H1 (cell line): ENCODE measurements around the gene SGK2. TPM values are rescaled to one million over a fixed set of nuclear protein-coding genes. Genes with fewer than 3 reads are reported as not detected.

Source experiments
- CTCF ChIA-PET: fragments of 300-600 bp; sonication (Branson Sonifier 250); formaldehyde crosslinking; loops from one replicate; lab custom pipeline; 2021; ENCODE audit not compliant: partially characterized antibody; lab: Charles Lee
- POLR2A ChIA-PET: fragments of 300-600 bp; sonication (Branson Sonifier 250); formaldehyde crosslinking; loops from one replicate; lab custom pipeline; 2021; ENCODE audit warnings: inconsistent platforms; ENCODE audit not compliant: partially characterized antibody; lab: Charles Lee
- DNase-seq, 2 experiments: peaks; one replicate each; pipeline versions ENCODE4 v3.0.0 to v3.0.0-alpha.2; 2010 to 2022; ENCODE audit warnings: low spot score in 2 of 2, low read depth in 1 of 2, mixed read lengths in 1 of 2
- FAIRE-seq: peaks from 2 replicates; lab custom pipeline; 2011; peaks lifted over from hg19 to GRCh38; lab: Jason Lieb, UNC
- H2AFZ ChIP-seq: 2 replicates; pipeline ENCODE4 v1.8.1; 2012; ENCODE audit warnings: low read length, inconsistent platforms
- H2AK5ac ChIP-seq: 2 replicates; pipeline ENCODE4 v1.6.1; 2013; ENCODE audit warnings: low read depth, low read length
- H2BK120ac ChIP-seq: replicated peaks from 2 replicates; pipeline ENCODE3; 2013; ENCODE audit warnings: low read depth, low read length, inconsistent platforms
- H2BK12ac ChIP-seq: 2 replicates; pipeline ENCODE4 v1.6.1; 2013; ENCODE audit warnings: low read depth, low read length
- H2BK15ac ChIP-seq: 2 replicates; pipeline ENCODE4 v1.6.1; 2013; ENCODE audit warnings: low read length
- H2BK20ac ChIP-seq: 2 replicates; pipeline ENCODE4 v1.6.1; 2013; ENCODE audit warnings: low read length
- H2BK5ac ChIP-seq: 2 replicates; pipeline ENCODE4 v1.6.1; 2013; ENCODE audit warnings: low read depth, low read length
- H3K14ac ChIP-seq: 2 replicates; pipeline ENCODE4 v1.6.1; 2013; ENCODE audit warnings: inconsistent platforms; ENCODE audit not compliant: insufficient read length
- H3K18ac ChIP-seq: 2 replicates; pipeline ENCODE4 v1.6.1; 2013; ENCODE audit warnings: low read length; ENCODE audit errors: extremely low read depth
- H3K23ac ChIP-seq: 2 replicates; pipeline ENCODE4 v1.6.1; 2013; ENCODE audit warnings: inconsistent platforms; ENCODE audit not compliant: insufficient read length
- H3K23me2 ChIP-seq: 2 replicates; pipeline ENCODE4 v1.6.1; 2013; ENCODE audit warnings: low read depth, low read length
- H3K27ac ChIP-seq: 2 replicates; pipeline ENCODE4 v1.6.1; 2011; ENCODE audit warnings: low read depth, low read length, inconsistent platforms
- H3K27me3 ChIP-seq, 4 experiments: replicated peaks in 1 of 4; 1 replicate in 1 of 4; 2 replicates in 3 of 4; pipeline versions ENCODE4 v1.6.1 to v1.8.1; 2011 to 2013; ENCODE audit warnings: low read length in 3 of 4, mild to moderate bottlenecking in 3 of 4, inconsistent platforms in 2 of 4, mixed read lengths in 2 of 4, moderate library complexity in 1 of 4; ENCODE audit not compliant: control insufficient read depth in 3 of 4, insufficient read depth in 3 of 4; ENCODE audit errors: extremely low read depth in 1 of 4
- H3K36me3 ChIP-seq, 4 experiments: 2 replicates each; pipeline versions ENCODE4 v1.6.1 to v1.8.1; 2011 to 2013; ENCODE audit warnings: mild to moderate bottlenecking in 4 of 4, low read length in 3 of 4, moderate library complexity in 2 of 4, control low read depth in 1 of 4, inconsistent platforms in 1 of 4; ENCODE audit not compliant: insufficient read depth in 4 of 4, control insufficient read depth in 2 of 4
- H3K4ac ChIP-seq: replicated peaks from 2 replicates; pipeline ENCODE3; 2013; ENCODE audit warnings: low read length, low read depth, mixed read lengths, inconsistent platforms; ENCODE audit not compliant: insufficient read length
- H3K4me1 ChIP-seq, 4 experiments: replicated peaks in 1 of 4; 1 replicate in 1 of 4; 2 replicates in 3 of 4; pipeline versions ENCODE4 v1.6.1 to v1.8.1; 2011 to 2013; ENCODE audit warnings: low read length in 3 of 4, inconsistent platforms in 2 of 4, mixed read lengths in 1 of 4; ENCODE audit not compliant: insufficient read depth in 4 of 4, control insufficient read depth in 3 of 4
- H3K4me2 ChIP-seq, 2 experiments: 2 replicates each; pipeline versions ENCODE4 v1.6.1 to v1.8.1; 2011 to 2013; ENCODE audit warnings: low read depth in 2 of 2, low read length in 2 of 2, control low read depth in 1 of 2, inconsistent platforms in 1 of 2, mild to moderate bottlenecking in 1 of 2; ENCODE audit not compliant: insufficient read depth in 1 of 2
- H3K4me3 ChIP-seq, 4 experiments: fragments of 200-600, 300-600 bp in 1 of 4; sonication (generic), shearing (Covaris generic), sonication (Bioruptor Twin) in 1 of 4; 2 replicates each; pipeline versions ENCODE4 v1.5.1 to v1.8.1; 2011 to 2016; ENCODE audit warnings: low read length in 4 of 4, low read depth in 3 of 4, control low read depth in 2 of 4, inconsistent platforms in 2 of 4, mild to moderate bottlenecking in 2 of 4, mixed read lengths in 1 of 4, moderate library complexity in 1 of 4; ENCODE audit not compliant: insufficient read depth in 2 of 4; ENCODE audit errors: extremely low read depth in 1 of 4
- H3K56ac ChIP-seq: replicated peaks from 2 replicates; pipeline ENCODE3; 2013; ENCODE audit warnings: low read depth, mild to moderate bottlenecking, mixed read lengths, low read length, inconsistent platforms; ENCODE audit not compliant: insufficient read length
- H3K79me1 ChIP-seq: 2 replicates; pipeline ENCODE4 v1.6.1; 2013; ENCODE audit warnings: low read depth, low read length, control low read depth
- H3K79me2 ChIP-seq, 2 experiments: 2 replicates each; pipeline versions ENCODE4 v1.6.1 to v1.8.1; 2012 to 2013; ENCODE audit warnings: low read length in 2 of 2, mild to moderate bottlenecking in 2 of 2, inconsistent platforms in 1 of 2; ENCODE audit not compliant: insufficient read depth in 2 of 2, control insufficient read depth in 1 of 2
- H3K9ac ChIP-seq, 4 experiments: replicated peaks in 1 of 4; 1 replicate in 1 of 4; 2 replicates in 3 of 4; pipeline versions ENCODE4 v1.6.1 to v1.8.1; 2011 to 2013; ENCODE audit warnings: low read depth in 3 of 4, low read length in 3 of 4, control low read depth in 2 of 4, mild to moderate bottlenecking in 2 of 4, moderate library complexity in 2 of 4, inconsistent platforms in 1 of 4; ENCODE audit errors: extremely low read depth in 1 of 4
- H3K9me3 ChIP-seq, 2 experiments: 2 replicates each; pipeline versions ENCODE4 v1.6.1 to v1.8.1; 2012 to 2013; ENCODE audit warnings: mild to moderate bottlenecking in 2 of 2, moderate library complexity in 2 of 2, control low read depth in 1 of 2, inconsistent platforms in 1 of 2, low read depth in 1 of 2, low read length in 1 of 2, mixed read lengths in 1 of 2; ENCODE audit not compliant: insufficient read depth in 2 of 2
- H4K20me1 ChIP-seq, 2 experiments: replicated peaks in 1 of 2; 2 replicates each; pipeline versions ENCODE3 to v1.8.1; 2011 to 2013; ENCODE audit warnings: inconsistent platforms in 2 of 2, low read length in 2 of 2, mild to moderate bottlenecking in 1 of 2; ENCODE audit not compliant: insufficient read depth in 2 of 2, control insufficient read depth in 1 of 2
- H4K5ac ChIP-seq: 2 replicates; pipeline ENCODE4 v1.6.1; 2013; ENCODE audit warnings: low read length, low read depth, mixed read lengths, inconsistent platforms; ENCODE audit not compliant: insufficient read length
- H4K8ac ChIP-seq: 2 replicates; pipeline ENCODE4 v1.8.0; 2013; ENCODE audit warnings: mild to moderate bottlenecking, moderate library complexity, low read length, inconsistent platforms; ENCODE audit not compliant: insufficient read depth; ENCODE audit errors: extremely low read depth
- H4K91ac ChIP-seq: replicated peaks from 2 replicates; pipeline ENCODE3; 2013; ENCODE audit warnings: low read length, mixed read lengths, inconsistent platforms; ENCODE audit not compliant: insufficient read length
- CHD2 ChIP-seq: IDR thresholded peaks from 2 replicates; pipeline ENCODE4 v1.6.1; 2012; ENCODE audit warnings: low read length, improper control_type of control experiment
- FOSL1 ChIP-seq: IDR thresholded peaks from 2 replicates; pipeline ENCODE4 v1.6.1; 2011; ENCODE audit warnings: mild to moderate bottlenecking, low read depth, low read length, moderate library complexity; ENCODE audit not compliant: insufficient read depth
- KDM4A ChIP-seq: IDR thresholded peaks from one replicate; pipeline ENCODE4 v1.7.1; 2012; ENCODE audit warnings: low read depth, mild to moderate bottlenecking, moderate library complexity, low read length, inconsistent platforms; ENCODE audit not compliant: severe bottlenecking
- MAFK ChIP-seq: IDR thresholded peaks from 2 replicates; pipeline ENCODE4 v1.6.1; 2012; ENCODE audit warnings: low read depth, mild to moderate bottlenecking, improper control_type of control experiment, low read length
- NRF1 ChIP-seq: IDR thresholded peaks from 2 replicates; pipeline ENCODE4 v1.6.1; 2011; ENCODE audit warnings: mild to moderate bottlenecking, low read depth, low read length, improper control_type of control experiment
- PHF8 ChIP-seq: fragments of 200-600 bp; sonication (generic); conservative IDR thresholded peaks from 2 replicates; pipeline ENCODE4 v1.7.1; 2012; ENCODE audit warnings: low read depth, mild to moderate bottlenecking, inconsistent platforms, low read length, moderate library complexity
- POU5F1 ChIP-seq: IDR thresholded peaks from 2 replicates; pipeline ENCODE4 v1.6.1; 2011; ENCODE audit warnings: low read depth, mild to moderate bottlenecking, low read length, moderate library complexity
- RAD21 ChIP-seq, 2 experiments: IDR thresholded peaks in 1 of 2; conservative IDR thresholded peaks in 1 of 2; 2 replicates each; pipeline ENCODE4 v1.6.1; 2011; ENCODE audit warnings: low read depth in 2 of 2, low read length in 2 of 2, improper control_type of control experiment in 1 of 2, inconsistent platforms in 1 of 2, mild to moderate bottlenecking in 1 of 2, moderate library complexity in 1 of 2
- RNF2 ChIP-seq: fragments of 200-900, 300-1000 bp; sonication (generic); IDR thresholded peaks from 2 replicates; pipeline ENCODE4 v1.7.1; 2016; ENCODE audit warnings: borderline replicate concordance, low read depth, mild to moderate bottlenecking, antibody characterized with exemption, low read length; ENCODE audit not compliant: poor library complexity, severe bottlenecking; ENCODE audit errors: missing control alignments
- SIX5 ChIP-seq: IDR thresholded peaks from 2 replicates; pipeline ENCODE4 v1.6.1; 2011; ENCODE audit warnings: mild to moderate bottlenecking, low read depth, low read length
- SP4 ChIP-seq: IDR thresholded peaks from 2 replicates; pipeline ENCODE4 v1.6.1; 2012; ENCODE audit warnings: low read length, inconsistent platforms
- TEAD4 ChIP-seq: IDR thresholded peaks from 2 replicates; pipeline ENCODE4 v1.6.1; 2012; ENCODE audit warnings: low read depth, low read length, inconsistent platforms, mixed read lengths
- YY1 ChIP-seq: IDR thresholded peaks from 2 replicates; pipeline ENCODE4 v1.6.1; 2011; ENCODE audit warnings: low read depth, mild to moderate bottlenecking, low read length
- ZNF274 ChIP-seq: IDR thresholded peaks from 2 replicates; pipeline ENCODE4 v1.7.0; 2012; ENCODE audit warnings: low read length, borderline replicate concordance; ENCODE audit errors: extremely low read depth
- WGBS, 2 experiments: shearing (Covaris generic) in 1 of 2; methylation state at CpG; one replicate each; pipeline versions ENCODE4 v1.1.6 to v1.1.7; 2013 to 2015; ENCODE audit warnings: low lambda C conversion rate in 2 of 2, mixed read lengths in 2 of 2, inconsistent platforms in 1 of 2, low coverage in 1 of 2, missing lambda C conversion rate in 1 of 2; ENCODE audit not compliant: insufficient replicate concordance in 2 of 2, insufficient coverage in 1 of 2, insufficient read length in 1 of 2; ENCODE audit errors: extremely low coverage in 1 of 2, missing lambda C conversion rate in 1 of 2; 5-methylcytosine and 5-hydroxymethylcytosine counted together
- polyA plus RNA-seq, 7 experiments: library from polyadenylated mRNA; depleted of rRNA in 3 of 7; stranded (reverse) in 5 of 7; unstranded in 2 of 7; fragments of >200 nt in 5 of 7; fragments of 200-250 nt in 2 of 7; gene quantifications; 1 replicate in 5 of 7; 2 replicates in 1 of 7; 4 replicates in 1 of 7; pipeline versions ENCODE4 v1.2.1 to v1.2.3, GENCODE V29; 2011 to 2013; ENCODE audit warnings: missing spikeins in 2 of 7, mixed read lengths in 2 of 7
- total RNA-seq: library from RNA; stranded (reverse); fragmentation: NEBNext Ultra II Directional; extraction: Animal tissue kit (Norgen Biotek cat#: 25700); gene quantifications from 2 replicates; pipeline ENCODE4 v1.2.1, GENCODE V29; 2021

The SGK2 gene
- total and polyA plus RNA-seq, 2 of the 8 experiments (the other 6 are each of a cell fraction or from before 2014, with no cell fraction given), result 0.21 TPM; not detected in 1

DNA sequence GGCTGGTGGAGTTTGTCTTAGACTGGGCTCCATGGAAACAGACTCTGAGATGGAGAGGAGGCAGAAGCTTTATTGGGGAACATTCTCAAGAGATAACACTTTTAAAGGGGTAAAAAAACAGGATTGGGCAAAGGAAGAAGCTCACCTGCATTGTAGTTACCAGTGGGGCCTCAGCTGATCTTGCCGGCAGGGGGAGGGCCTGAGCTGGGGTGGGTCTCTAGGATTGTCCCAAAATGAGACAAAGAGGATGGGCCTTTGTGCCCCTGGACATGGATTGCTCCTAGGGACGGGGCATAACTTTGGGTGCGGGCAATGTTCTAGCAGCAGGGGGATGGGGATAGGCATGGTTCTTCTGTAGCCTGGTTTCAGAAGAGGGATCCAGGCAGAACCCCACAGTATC lies 12.5 kb downstream of the SGK2 start:
- Histone ChIP-seq H3K18ac (no peak overlapping the region), H2AK5ac (no peak overlapping the region), H4K20me1 (no peaks in the 10 kb centered on the region), H3K27me3 (no peaks in the 10 kb centered on the region), H3K23ac (no peak overlapping the region), H2AFZ (no peak overlapping the region), H3K4ac (no peak overlapping the region), H3K27ac (no peak overlapping the region), H2BK120ac (no peak overlapping the region), H4K5ac (no peak overlapping the region), H3K4me1 (no peaks in the 10 kb centered on the region), H3K9ac (no peak overlapping the region), H3K23me2 (no peaks in the 10 kb centered on the region), H2BK5ac (no peak overlapping the region), H3K36me3 (no peaks in the 10 kb centered on the region), H2BK15ac (no peak overlapping the region), H3K4me2 (no peak overlapping the region), H3K56ac (no peak overlapping the region), H3K79me2 (no peaks in the 10 kb centered on the region), H3K79me1 (no peaks in the 10 kb centered on the region), H2BK20ac (no peak overlapping the region), H4K8ac (no peak overlapping the region), H2BK12ac (no peak overlapping the region), H3K14ac (no peak overlapping the region), H3K9me3 (no peaks in the 10 kb centered on the region), H4K91ac (no peak overlapping the region), H3K4me3 (no peak overlapping the region)
- no peak for DNase-seq
- CTCF ChIA-PET, result interaction anchor here (1.5 to 7.7 kb wide), 3 partner anchors 12 to 122 kb away, joined by 3 to 43 read pairs (median 9); partner anchors contain the start of gene SGK2
- no peak for FAIRE-seq
- POLR2A ChIA-PET, result interaction anchor here (0.7 to 1.6 kb wide), 3 partner anchors 12 to 17 kb away, joined by 3 to 4 read pairs (median 3); no protein-coding TSS in a partner anchor
- TF ChIP-seq FOSL1 (no peak), TEAD4 (no peak), SP4 (no peak), POU5F1 (no peak), RAD21 (IDR thresholded peaks at IDR 0.05 in 1 of 2, conservative IDR thresholded peaks at IDR 0.05 in 1 of 2; ENCODE audit: low read depth in 2 of 2, low read length in 2 of 2) (no peak), MAFK (no peak), PHF8 (no peak), KDM4A (no peak), YY1 (no peak), CHD2 (no peak), SIX5 (no peak), RNF2 (no peak), ZNF274 (no peak), NRF1 (no peak)
- 70% methylated on average over 1 of the region's 3 CpGs; no CpG with 5 or more reads in 1 of the 2 experiments for WGBS, 2 experiments
